K562 (cell line): ENCODE measurements around the gene INHBE. TPM values are rescaled to one million over a fixed set of nuclear protein-coding genes. Genes with fewer than 3 reads are reported as not detected.

ENCODE experiments used
- ATAC-seq: fragments of 200-7000 bp; cut with Tn5 transposase; 3 replicates; pipeline ENCODE4 v1.9.1; 2020; ENCODE audit warnings: moderate library complexity
- BruUV-seq: library from RNA; stranded (reverse); fragments of 400-500 nt; replicated peaks from 2 replicates; lab custom pipeline; 2021; lab: Mats Ljungman, UMichigan
- CTCF ChIA-PET: fragments of 300-600 bp; formaldehyde crosslinking; extraction: SDS; loops from one replicate; lab custom pipeline; 2021; ENCODE audit warnings: low intra/inter-chr PET ratio; lab: Yijun Ruan, JAX
- POLR2A ChIA-PET: fragments of 300-600, 350-650 bp; sonication (Branson Sonifier 250); formaldehyde crosslinking; extraction: SDS; loops from one replicate; lab custom pipeline; 2021; ENCODE audit warnings: antibody characterized with exemption, inconsistent platforms; lab: Yijun Ruan, JAX
- DNase-seq, 4 experiments: peaks; one replicate each; pipeline versions ENCODE4 v3.0.0 to v3.0.0-alpha.2; 2011 to 2018; ENCODE audit warnings: low spot score in 3 of 4, mixed read lengths in 3 of 4; ENCODE audit errors: extremely low read depth in 1 of 4
- FAIRE-seq: peaks from 2 replicates; lab custom pipeline; 2011; peaks lifted over from hg19 to GRCh38; lab: Jason Lieb, UNC
- H2AFZ ChIP-seq: 2 replicates; pipeline ENCODE4 v1.6.0; 2011; ENCODE audit warnings: low read depth, low read length, control low read depth, inconsistent platforms
- H3K27ac ChIP-seq: fragments of 200-600 bp; 3 replicates; pipeline ENCODE4 v1.8.0; 2011; ENCODE audit warnings: low read depth, mild to moderate bottlenecking, control low read depth, inconsistent platforms, low read length, moderate library complexity, mixed read lengths; ENCODE audit errors: extremely low read depth
- H3K27me3 ChIP-seq, 2 experiments: fragments of 300-600 bp in 1 of 2; 2 replicates in 1 of 2; 3 replicates in 1 of 2; pipeline versions ENCODE4 v1.6.0 to v1.8.0; 2011; ENCODE audit warnings: inconsistent platforms in 2 of 2, low read length in 2 of 2, mild to moderate bottlenecking in 1 of 2, mixed read lengths in 1 of 2, moderate library complexity in 1 of 2; ENCODE audit not compliant: control insufficient read depth in 2 of 2, insufficient read depth in 2 of 2
- H3K36me3 ChIP-seq: fragments of 300-600 bp; 3 replicates; pipeline ENCODE4 v1.8.0; 2011; ENCODE audit warnings: mild to moderate bottlenecking, low read length, inconsistent platforms; ENCODE audit not compliant: control insufficient read depth, insufficient read depth
- H3K4me1 ChIP-seq, 2 experiments: fragments of 200-600 bp in 1 of 2; replicated peaks in 1 of 2; 2 replicates in 1 of 2; 3 replicates in 1 of 2; pipeline versions ENCODE4 v1.5.1 to v1.8.0; 2011; ENCODE audit warnings: inconsistent platforms in 2 of 2, low read length in 2 of 2, mild to moderate bottlenecking in 1 of 2, mixed read lengths in 1 of 2, moderate library complexity in 1 of 2; ENCODE audit not compliant: control insufficient read depth in 2 of 2, insufficient read depth in 2 of 2
- H3K4me2 ChIP-seq: 2 replicates; pipeline ENCODE4 v1.6.1; 2011; ENCODE audit warnings: low read length, control low read depth, inconsistent platforms, mixed read lengths; ENCODE audit not compliant: insufficient read depth
- H3K4me3 ChIP-seq: fragments of 200-600 bp; sonication (generic), shearing (Covaris generic); 2 replicates; pipeline ENCODE4 v1.5.1; 2016; ENCODE audit warnings: control low read depth, inconsistent platforms
- H3K79me2 ChIP-seq: fragments of 200-600 bp; 3 replicates; pipeline ENCODE4 v1.8.0; 2011; ENCODE audit warnings: low read length, inconsistent platforms; ENCODE audit not compliant: control insufficient read depth, insufficient read depth
- H3K9ac ChIP-seq, 2 experiments: 2 replicates each; pipeline versions ENCODE4 v1.6.0 to v1.6.1; 2011; ENCODE audit warnings: low read depth in 2 of 2, low read length in 2 of 2, control low read depth in 1 of 2, inconsistent platforms in 1 of 2, mild to moderate bottlenecking in 1 of 2, mixed read lengths in 1 of 2; ENCODE audit not compliant: insufficient read depth in 1 of 2
- H3K9me1 ChIP-seq: one replicate; pipeline ENCODE4 v1.6.0; 2011; ENCODE audit warnings: inconsistent platforms, mild to moderate bottlenecking, low read length, moderate library complexity; ENCODE audit not compliant: control insufficient read depth, insufficient read depth
- H3K9me3 ChIP-seq: replicated peaks from 2 replicates; pipeline ENCODE4 v1.5.1; 2011; ENCODE audit warnings: low read depth, low read length, inconsistent platforms; ENCODE audit not compliant: control insufficient read depth, insufficient read depth
- H4K20me1 ChIP-seq: replicated peaks from 2 replicates; pipeline ENCODE4 v1.6.1; 2011; ENCODE audit warnings: low read length, inconsistent platforms, mixed read lengths; ENCODE audit not compliant: control insufficient read depth, insufficient read depth
- POLR2H ChIP-seq: IDR thresholded peaks from 2 replicates; pipeline ENCODE4 v1.6.1; 2016; ENCODE audit warnings: missing genetic modification characterization, low read depth, mild to moderate bottlenecking, control low read depth, missing compliant biosample characterization, moderate library complexity
- TRIM24 ChIP-seq, 2 experiments: fragments of 450-650 bp; IDR thresholded peaks; 2 replicates each; pipeline ENCODE4 v1.6.1; 2016
- WGBS: fragments of 100-300 bp; shearing (Covaris generic); methylation state at CpG from one replicate; pipeline ENCODE4 v1.1.6; 2016; ENCODE audit warnings: low coverage, mixed read lengths; ENCODE audit not compliant: insufficient coverage; ENCODE audit errors: missing lambda C conversion rate; 5-methylcytosine and 5-hydroxymethylcytosine counted together
- in situ Hi-C: fragments of 300-500 bp; cut with MboI; formaldehyde crosslinking; loops from 4 replicates; pipeline ENCODE4 v1.15.0; 2018; ENCODE audit warnings: inconsistent platforms, mixed read lengths
- intact Hi-C: fragments of 100-400 bp; cut with micrococcal nuclease; formaldehyde crosslinking; loops from 2 replicates; pipeline ENCODE4 v1.14.2; 2022
- polyA plus RNA-seq, 8 experiments: library from polyadenylated mRNA; depleted of rRNA in 4 of 8; stranded (reverse) in 5 of 8; unstranded in 3 of 8; fragments of >200 nt; fragmentation: Nextera tagmentation in 2 of 8; fragmentation: Illumina TruSeq in 1 of 8; extraction: Ambion mirVana in 2 of 8; extraction: Trizol in 1 of 8; gene quantifications; 2 replicates each; pipeline versions ENCODE4 v1.2.1 to v1.2.3, GENCODE V29; 2011 to 2014; ENCODE audit warnings: inconsistent platforms in 1 of 8, missing spikeins in 1 of 8
- total RNA-seq, 7 experiments: library from RNA; depleted of rRNA in 6 of 7; stranded (reverse); fragments of >200 nt in 6 of 7; fragmentation: Illumina TruSeq in 2 of 7; extraction: Trizol in 2 of 7; gene quantifications; 2 replicates each; pipeline versions ENCODE4 v1.2.1 to v1.2.3, GENCODE V29; 2011 to 2021; ENCODE audit warnings: low replicate concordance in 1 of 7
- TF ChIP-seq, protein P1 (sequence below): fragments of 250-450 bp; sonication (Bioruptor Pico); IDR thresholded peaks from 2 replicates; pipeline ENCODE4 v1.8.0; 2021; ENCODE audit warnings: mild to moderate bottlenecking, moderate library complexity

INHBE gene
- total and polyA plus RNA-seq, 9 of the 15 experiments (the other 6 are each of a cell fraction or from before 2014, with no cell fraction given), result 0.94 to 9.9 (median 7.3) TPM

DNA sequence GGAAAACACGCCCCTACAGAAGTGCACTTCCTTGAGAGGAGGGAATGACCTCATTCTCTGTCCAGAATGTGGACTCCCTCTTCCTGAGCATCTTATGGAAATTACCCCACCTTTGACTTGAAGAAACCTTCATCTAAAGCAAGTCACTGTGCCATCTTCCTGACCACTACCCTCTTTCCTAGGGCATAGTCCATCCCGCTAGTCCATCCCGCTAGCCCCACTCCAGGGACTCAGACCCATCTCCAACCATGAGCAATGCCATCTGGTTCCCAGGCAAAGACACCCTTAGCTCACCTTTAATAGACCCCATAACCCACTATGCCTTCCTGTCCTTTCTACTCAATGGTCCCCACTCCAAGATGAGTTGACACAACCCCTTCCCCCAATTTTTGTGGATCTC lies 5.0 kb upstream of the INHBE start:
- TF ChIP-seq POLR2H (tag) (no peak), TRIM24 (IDR thresholded peaks at IDR 0.05) (no peak)
- TF ChIP-seq, protein P1, sequence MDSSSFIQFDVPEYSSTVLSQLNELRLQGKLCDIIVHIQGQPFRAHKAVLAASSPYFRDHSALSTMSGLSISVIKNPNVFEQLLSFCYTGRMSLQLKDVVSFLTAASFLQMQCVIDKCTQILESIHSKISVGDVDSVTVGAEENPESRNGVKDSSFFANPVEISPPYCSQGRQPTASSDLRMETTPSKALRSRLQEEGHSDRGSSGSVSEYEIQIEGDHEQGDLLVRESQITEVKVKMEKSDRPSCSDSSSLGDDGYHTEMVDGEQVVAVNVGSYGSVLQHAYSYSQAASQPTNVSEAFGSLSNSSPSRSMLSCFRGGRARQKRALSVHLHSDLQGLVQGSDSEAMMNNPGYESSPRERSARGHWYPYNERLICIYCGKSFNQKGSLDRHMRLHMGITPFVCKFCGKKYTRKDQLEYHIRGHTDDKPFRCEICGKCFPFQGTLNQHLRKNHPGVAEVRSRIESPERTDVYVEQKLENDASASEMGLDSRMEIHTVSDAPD, result no peak
- ATAC-seq, result no peak
- intact Hi-C loops (no loop called here), in situ Hi-C loops (loop anchor here (5.0 kb wide), 1 partner anchor 138 kb away; no protein-coding TSS in a partner anchor)
- no peaks in the 10 kb centered on the region for H3K9me3 ChIP-seq
- H3K9me1 ChIP-seq, result no peaks in the 10 kb centered on the region
- BruUV-seq, result no TSS peak
- H3K27me3 ChIP-seq, result no peaks in the 10 kb centered on the region
- H3K36me3 ChIP-seq, result no peaks in the 10 kb centered on the region
- H3K4me2 ChIP-seq, result no peak overlapping the region
- H4K20me1 ChIP-seq, result no peaks in the 10 kb centered on the region
- no peak overlapping the region for H3K9ac ChIP-seq
- H3K4me3 ChIP-seq, result no peak overlapping the region
- CTCF ChIA-PET, result interaction anchor here (1.4 kb wide), 1 partner anchor 187 kb away, joined by 5 read pairs; no protein-coding TSS in a partner anchor
- POLR2A ChIA-PET, result interaction anchor here (0.9 kb wide), 1 partner anchor 12 kb away, joined by 4 read pairs; no protein-coding TSS in a partner anchor
- no peak for FAIRE-seq
- peaks cover 13 to 25% of the 10 kb centered on the region in 2 experiments for H3K4me1 ChIP-seq
- WGBS, result 66% methylated on average over 3 of the region's 3 CpGs
- H2AFZ ChIP-seq, result no peak overlapping the region
- H3K79me2 ChIP-seq, result no peaks in the 10 kb centered on the region
- H3K27ac ChIP-seq, result no peak overlapping the region
- no peak for DNase-seq
